GM18499 (cell line): ENCODE data around the gene SLC39A9.
"Not testable (repeated sequence)": the region's sequence is repeated elsewhere in the genome, so short reads cannot be mapped to it uniquely, and the experiment has no call there.

ENCODE experiments used
- ATAC-seq: cut with Tn5 transposase; IDR thresholded peaks from one replicate; pipeline ENCODE4 v1.9.1; 2021; ENCODE audit warnings: moderate number of reproducible peaks; ENCODE audit not compliant: insufficient read depth, unreplicated experiment

SLC39A9 gene

DNA sequence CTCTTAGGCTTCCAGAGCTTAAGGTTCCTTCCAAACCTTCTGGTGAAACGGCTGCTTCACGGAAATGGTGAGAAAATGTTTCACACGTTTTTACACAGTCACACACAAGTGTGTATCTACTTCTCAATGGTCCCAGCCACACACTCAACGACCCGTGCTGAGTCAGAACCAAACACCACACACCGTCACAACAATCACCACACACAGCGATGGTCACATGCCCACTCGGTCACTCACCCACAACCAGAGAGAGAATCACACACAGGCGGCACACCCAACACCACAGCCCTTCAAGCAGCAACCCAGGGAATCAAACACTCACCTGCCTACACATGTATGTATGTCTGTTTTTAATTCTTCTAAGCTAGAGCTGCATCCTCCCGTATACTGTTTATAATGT, 73.4 kb downstream of the SLC39A9 start:
- no peak for ATAC-seq

DNA sequence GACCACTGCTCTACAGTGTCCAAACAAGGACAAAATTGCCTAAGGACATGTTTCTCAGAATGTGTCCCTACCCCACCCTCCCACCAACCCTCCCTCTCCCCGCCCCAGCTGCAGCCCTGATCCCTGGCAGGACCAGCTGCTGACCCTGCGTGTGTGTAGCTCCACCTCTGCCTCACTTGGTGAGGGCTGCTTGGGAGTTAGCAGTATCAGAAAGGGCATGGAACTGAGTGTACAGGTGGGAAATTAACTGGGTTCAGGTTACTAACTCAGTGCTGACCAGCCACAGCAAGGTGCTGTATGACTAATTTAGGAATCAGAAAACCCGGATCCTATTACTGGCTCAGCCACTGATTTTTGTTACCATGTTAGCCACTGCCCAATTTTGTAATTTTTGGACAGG, 74.8 kb downstream of the SLC39A9 start:
- no peak for ATAC-seq

DNA sequence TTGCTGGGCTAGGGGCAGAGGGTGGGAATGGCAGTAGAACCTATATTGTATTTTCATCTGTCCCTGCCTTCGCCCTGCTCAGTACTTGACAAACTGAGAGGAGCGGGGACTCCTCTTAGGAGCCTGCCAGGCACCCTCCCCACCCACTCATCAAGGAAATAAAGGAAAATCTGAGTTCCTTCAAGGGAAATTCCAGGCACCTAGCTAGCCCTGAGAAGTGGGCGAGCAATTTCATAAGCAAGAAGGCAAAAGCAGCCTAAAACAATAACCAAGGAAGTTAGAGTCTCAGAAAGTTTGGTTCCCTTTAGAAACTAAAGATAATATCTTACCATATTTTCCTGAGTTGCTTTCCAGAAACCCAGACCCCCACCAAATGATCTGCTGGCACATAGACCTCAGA, 75.5 kb downstream of the SLC39A9 start:
- no peak for ATAC-seq

DNA sequence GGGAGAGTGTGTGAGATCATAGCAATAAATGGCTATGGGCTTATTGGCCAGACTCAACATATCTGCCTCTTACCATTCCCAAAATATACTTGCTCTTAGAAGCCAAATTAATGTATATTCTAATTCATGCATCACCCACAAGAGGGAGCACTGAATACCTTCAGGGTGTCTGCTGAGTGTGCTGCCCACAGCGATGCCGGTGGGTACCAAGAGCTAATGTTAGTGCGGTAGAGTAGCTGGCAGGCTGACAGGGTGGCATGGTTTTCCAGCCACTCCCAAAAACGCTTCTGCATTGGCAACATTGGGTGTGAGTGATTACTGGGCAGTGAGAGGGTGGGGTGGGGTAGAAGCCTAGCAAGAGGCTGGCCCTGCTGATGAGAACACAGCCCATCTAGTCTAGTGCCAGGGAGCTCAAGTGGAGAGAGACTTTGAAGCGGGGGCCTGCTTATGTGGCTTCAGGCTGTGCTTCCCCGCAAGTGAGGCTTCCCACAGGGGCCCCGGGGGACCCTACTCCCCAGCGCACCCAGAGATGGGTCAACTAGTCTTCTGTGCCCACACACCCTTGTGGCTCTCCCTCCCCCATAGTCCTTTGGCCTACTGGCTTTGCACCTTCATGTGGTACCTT, 76.8 kb downstream of the SLC39A9 start:
- no peak for ATAC-seq

DNA sequence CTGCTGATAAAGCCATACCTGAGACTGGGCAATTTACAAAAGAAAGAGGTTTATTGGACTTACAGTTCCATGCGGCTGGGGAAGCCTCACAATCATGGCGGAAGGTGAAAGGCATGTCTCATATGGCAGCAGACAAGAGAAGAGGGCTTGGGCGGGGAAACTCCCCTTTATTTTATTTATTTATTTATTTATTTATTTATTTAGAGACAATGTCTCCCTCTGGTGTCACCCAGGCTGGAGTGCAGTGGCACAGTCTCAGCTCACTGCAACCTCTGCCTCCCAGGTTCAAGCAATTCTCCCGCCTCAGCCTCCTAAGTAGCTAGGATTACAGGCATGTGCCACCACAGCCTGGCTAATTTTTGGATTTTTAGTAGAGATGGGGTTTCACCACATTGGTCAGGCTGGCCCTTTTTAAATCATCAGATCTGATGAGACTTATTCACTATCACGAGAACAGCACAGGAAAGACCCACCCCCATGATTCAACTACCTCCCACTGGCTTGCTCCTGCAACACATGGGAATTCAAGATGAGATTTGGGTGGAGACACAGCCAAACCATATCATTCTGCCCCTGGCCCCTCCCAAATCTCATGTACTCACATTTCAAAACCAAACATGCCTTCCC, 78.4 kb downstream of the SLC39A9 start:
- not testable (repeated sequence) for ATAC-seq

DNA sequence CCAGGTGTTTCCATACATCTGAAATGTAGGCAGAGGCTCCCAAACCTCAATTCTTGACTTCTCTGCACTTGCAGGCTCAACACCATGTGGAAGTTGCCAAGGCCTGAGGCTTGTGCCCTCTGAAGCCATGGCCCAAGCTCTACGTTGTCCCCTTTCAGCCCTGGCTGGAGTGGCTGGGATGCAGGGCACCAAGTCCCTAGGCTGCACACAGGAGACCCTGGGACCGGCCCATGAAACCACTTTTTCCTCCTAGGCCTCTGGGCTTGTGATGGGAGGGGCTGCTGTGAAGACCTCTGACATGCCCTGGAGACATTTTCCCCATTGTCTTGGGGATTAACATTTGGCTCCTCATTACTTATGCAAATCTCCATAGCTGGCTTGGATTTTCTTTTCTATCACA, 79.6 kb downstream of the SLC39A9 start:
- ATAC-seq, result not testable (repeated sequence)

DNA sequence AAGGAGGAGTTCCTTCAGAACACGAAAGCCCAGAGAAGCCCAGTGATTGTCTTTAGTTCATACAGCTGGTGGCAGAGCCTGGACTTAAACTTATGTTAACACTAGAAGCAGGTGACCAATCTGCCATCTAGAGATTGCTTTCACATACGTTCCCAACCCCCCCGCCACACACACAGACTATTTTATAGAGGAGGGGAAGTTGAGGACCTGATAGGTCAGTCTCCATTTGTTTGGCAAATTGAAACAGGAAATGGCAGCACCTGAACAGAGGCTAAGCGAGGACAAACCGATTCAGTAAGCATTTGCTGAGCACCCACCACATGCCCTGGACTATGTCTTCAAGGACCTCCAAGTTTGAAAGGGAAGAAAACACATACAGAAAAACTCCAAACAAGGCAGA, 81.2 kb downstream of the SLC39A9 start:
- ATAC-seq, result no peak

DNA sequence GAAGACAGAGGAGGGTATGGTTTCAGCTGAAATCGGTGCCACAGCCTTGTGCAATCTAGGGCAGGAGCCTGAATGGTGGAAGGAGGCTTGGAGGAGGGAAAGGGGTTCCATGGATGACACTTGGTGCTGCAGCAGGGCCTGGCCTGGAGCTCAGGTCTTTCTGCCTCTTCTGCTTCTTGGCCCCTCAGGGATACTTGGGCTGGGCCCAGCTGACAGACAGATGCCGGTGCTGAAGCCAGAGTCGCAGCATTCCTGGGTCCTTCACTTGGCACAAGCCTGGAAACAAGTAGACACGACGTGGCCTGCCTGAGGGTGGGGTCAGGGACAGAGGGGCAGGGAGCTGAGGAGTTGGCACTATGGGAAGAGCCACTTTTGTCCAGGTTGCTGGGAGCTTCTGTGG, 81.6 kb downstream of the SLC39A9 start:
- ATAC-seq, result no peak

DNA sequence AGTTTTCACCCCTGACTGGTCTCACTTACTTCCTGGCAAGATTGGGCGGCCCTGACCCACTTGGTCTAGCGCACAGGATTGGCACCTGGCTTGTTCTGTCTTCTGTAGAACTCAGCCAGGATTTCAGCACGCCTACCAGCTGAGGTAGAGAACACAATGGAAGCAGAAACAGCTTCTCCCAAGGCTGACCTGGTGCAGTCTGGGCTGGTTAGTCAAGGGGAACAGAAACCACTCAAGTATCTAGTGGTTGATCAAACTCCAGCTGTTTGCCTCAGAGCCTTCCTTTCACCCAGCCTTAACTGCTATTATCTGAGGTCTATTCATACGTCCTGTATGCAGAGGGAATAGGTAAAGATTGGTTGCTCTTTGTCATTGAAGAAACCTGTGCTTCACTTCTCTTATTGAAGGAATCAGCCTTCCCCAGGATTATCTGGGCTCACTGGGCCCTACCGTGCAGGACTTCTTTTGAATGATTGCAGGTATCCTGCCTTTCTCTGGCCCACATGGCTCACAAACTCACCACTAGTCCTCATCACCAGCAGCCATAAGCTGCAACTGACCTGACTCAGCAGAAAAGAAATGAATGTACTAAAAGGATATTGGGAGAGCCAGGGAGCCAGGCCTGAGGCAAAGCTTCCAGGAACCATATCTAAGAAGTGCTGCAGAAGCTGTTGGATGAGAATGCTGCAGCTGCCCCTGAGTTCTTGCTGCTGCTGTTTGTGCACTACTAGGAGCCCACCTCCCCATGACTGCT, 83.5 kb downstream of the SLC39A9 start:
- ATAC-seq, result no peak

DNA sequence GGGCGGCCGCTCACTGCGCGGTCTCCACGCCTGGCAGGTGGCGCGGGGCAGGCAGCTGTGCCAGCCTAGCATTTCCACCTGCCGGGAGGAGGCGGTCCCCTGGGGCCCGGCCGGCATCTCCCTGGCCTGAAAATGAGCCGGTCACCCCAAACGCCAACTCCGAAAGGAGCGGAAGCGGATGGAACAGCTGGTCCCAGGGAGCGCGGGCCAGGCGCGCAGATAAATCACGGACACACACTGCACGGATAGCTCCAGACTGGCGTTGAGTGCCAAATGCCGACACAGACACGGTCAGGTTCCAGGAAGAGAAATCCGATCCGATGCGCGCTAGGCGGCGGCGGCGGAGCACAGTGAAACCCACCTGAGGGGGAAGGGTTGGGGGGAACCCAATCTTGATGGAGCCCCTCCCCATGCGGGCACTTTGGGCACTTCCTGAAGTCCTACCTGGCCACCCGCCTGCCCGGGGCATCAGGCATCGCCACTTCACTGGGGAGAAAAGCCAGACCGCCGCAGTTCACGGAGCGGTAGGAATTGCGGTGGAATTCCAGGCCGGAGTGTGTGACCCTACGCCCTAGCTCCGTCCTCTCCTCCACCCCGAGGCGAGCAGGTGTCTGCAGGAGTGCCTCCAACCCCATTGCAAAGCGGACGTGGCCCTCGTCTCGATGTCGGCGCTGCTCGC, 85.4 kb downstream of the SLC39A9 start:
- ATAC-seq, result no peak

DNA sequence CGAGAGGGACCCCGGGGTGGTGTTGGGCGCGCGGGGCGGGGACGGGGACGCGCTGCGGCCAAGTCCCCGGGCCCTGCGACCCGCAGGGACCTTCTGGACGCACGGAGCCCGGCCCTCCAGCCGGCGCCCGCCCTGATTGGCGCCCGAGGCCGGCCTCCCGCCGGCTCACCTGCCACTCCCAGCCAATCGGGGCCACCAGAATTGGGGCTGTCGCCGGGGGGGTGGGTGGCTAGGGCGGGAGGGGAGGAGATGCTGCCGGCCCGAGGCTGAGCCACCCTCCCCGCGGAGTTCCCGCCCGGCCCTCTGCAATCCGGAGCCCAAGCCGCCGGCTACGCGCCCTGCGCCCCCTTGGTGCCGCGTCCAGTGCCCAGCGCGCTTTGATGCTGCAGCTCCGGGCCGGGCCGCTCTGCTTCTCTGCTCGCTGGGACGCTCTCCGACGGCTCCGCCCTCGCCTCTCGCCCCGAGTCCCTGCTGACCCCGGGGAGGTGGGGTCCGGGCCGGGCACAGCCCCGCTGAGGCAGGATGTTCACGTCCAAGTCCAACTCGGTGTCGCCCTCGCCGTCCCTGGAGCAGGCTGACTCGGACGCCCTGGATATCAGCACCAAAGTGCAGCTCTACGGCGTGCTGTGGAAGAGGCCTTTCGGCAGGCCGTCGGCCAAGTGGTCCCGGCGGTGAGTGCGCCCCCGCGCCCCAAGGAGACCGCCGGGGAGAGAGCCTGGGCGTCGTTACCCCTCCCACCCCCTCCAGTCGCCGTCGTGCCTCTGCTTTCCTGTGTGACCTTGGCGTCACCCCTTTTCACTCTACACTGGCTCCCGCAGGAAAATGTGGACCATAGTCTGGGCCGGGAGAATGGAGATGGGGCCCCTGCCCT, 86.2 kb downstream of the SLC39A9 start, which contains the start of gene PLEKHD1:
PLEKHD1 (plus strand) TSS at position 285 of the 871 bp plus-strand sequence; CDS start at position 523, 238 bp downstream.
- ATAC-seq, result no peak

DNA sequence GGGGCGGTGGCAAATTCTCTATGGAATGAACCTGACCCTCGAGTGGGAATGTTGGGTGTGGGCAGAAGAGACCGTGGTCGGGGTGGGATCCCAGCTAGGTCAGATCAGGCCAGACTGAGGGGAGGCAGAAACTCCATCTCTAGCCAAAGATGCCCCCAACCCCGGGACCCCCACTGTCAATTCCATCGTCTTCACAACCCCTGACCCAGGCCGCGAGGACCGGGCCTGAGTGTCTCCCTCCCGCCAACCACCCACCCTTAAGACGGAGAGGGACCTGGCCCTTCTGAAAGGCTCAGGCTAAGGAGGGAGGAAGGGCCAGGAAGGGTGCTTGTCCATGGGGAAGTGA, 86.8 kb downstream of the SLC39A9 start:
- no peak for ATAC-seq

DNA sequence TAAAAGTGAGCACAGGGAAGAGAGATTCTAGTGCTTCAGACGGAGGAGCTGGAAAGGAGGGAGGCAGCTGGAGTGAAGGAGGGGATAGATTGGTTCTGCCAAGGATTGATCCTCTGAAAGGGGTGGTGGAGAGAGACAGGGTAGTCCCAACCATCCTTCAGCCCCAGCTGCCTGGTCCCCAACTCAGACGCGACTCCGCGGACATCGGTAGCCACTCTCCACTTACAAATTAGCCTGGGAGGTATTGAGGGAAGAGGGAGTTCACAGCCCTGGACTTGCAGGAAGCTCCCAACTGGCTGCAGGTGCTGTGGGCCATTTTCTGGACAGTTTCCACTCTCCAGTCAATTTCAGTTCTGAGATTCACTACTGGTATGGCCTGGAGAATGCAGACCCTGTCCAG, 87.2 kb downstream of the SLC39A9 start:
- no peak for ATAC-seq

DNA sequence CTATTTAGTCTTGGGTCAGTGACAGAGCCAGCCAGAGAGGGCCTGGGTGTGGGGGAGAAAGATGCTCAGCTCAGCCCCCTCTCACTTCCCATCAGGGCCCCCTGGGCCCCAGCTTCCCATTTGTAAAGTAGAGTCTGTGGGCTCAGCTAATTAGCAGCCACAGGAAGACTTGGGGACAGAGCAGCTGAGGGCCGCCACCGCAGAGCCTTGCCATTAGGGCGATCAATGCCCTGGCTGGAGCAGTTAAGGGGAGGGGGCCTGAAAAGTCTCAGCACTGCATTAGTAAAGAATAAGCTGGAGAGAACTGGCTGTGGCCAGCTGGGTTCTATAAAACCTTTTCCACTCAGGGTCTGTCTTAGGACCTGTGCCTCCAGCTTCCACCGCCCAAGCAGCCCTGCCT, 88.7 kb downstream of the SLC39A9 start:
- no peak for ATAC-seq

DNA sequence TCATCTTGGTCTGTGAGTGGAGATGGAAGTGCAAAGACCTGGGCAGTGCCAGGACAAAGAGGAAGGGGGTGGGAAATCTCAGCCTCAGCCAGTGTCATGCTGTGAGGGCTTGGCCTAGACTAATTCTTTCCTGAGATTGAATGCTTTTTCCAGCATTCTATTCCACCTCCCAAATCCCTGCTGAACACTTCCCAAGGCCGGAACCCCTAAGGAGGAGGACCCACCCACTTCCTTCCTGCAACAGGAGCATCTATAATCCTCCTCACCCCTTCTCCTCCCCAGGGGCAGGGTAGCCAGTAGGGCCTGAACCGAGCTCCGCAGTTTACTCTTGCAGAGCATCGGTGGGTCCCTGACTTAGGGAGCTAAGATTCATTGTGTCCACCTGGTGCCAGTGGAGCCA, 89.3 kb downstream of the SLC39A9 start:
- ATAC-seq, result no peak

DNA sequence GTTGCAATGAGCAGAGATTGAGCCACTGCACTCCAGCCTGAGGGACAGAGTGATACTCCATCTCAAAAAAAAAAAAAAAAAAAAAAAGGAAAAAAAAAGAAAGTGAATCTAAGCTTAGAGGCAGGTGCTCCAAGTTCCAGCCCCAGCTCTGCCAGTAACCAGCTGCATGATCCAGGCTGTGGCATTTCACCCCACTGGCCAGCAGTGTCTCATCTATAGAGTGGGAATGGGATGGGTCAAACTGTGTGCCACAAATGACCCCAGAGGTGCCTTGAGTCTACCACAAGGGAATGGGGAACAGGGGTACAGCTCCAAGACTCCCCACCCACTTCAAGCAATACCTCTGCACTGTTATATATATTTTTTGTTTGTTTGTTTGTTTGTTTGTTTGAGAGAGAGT, 91.0 kb downstream of the SLC39A9 start:
- ATAC-seq, result no peak

DNA sequence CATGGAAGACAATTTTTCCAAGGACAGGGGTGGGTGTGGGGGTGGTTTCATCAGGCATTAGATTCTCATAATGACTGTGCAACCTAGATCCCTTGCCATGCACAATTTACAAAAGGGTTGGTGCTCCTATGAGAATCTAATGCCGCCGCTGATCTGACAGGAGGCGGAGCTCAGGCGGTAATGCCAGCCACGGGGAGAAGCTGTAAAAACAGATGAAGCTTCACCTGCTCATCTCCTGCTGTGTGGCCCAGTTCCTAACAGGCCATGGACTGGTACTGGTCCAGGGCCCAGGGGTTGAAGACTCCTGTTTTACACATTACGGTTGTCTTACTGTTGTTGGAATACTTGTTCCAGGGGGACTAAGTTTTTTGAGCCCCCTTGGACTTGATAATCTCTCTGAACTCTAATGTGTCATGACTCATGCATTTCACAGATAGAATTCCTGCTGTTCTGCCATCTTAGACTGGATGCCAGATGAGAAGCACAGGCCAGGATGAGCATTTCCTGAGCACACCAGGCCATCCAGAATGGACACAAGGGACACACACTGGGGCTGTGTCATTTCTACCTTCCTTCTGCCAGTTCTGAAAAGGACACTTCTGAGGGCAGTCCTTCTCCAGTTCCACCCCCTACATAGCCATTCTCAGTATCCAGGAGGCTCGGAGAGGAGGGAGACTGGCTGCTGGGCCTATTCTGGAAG, 91.9 kb downstream of the SLC39A9 start:
- no peak for ATAC-seq

DNA sequence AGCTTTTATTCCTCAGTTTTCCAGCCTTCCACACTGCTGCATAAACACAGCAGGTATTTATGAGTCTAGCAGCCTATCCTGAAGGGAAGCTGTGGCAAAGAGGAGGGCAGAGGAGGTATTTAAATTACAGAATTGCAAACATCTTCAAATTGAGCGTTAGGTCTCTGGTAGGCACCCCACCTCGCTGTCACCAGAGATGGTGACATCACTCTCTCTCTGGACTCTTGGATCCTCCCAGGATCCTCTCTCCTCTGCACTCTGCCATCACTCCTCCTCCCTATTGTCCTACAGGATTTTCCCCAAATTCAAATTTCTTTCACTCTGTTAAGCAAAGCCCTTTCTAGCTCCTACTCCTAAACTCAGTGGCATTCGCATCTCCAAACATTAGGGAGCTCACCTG, 92.7 kb downstream of the SLC39A9 start:
- ATAC-seq, result no peak

DNA sequence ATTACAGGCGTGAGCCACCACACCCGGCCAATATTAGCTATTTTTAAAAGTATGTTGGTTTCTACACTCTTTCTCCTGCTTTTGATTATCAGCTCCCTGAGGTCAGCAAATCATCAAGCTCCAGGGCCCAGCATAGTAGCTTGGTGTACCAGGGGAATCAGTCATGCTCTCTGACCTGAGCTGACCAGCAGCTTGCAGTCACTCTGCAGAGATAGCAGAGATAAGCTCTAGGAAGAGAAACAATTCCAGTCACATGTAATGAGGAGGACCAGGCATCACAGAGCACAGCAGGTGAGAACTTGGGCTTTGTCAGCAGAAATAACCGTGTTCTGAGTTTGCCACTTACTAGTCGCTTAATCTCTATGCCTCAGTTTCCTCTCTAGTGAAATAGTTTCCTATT, 94.5 kb downstream of the SLC39A9 start:
- no peak for ATAC-seq

DNA sequence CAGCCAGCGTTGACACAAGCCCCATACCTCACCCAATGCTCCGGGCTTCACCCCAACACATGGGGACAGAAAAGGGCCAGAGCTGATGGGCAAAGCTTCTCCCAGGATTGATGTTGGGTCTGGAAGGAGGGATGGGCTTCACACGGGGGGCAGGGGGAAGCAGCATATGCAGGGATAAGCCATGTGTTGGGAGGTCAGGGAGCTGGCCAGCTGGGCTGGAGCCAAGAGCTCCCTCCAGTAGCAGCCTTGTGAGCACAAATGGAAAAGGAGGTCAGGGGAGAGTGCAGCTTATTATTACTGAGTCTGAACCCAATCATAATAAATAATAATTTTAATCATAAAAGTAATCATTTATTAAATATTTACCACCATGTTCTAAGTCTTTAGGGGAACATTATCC, 95.3 kb downstream of the SLC39A9 start:
- no peak for ATAC-seq
